ENCODE measurements around the gene CRMP1.

CRMP1 gene

DNA sequence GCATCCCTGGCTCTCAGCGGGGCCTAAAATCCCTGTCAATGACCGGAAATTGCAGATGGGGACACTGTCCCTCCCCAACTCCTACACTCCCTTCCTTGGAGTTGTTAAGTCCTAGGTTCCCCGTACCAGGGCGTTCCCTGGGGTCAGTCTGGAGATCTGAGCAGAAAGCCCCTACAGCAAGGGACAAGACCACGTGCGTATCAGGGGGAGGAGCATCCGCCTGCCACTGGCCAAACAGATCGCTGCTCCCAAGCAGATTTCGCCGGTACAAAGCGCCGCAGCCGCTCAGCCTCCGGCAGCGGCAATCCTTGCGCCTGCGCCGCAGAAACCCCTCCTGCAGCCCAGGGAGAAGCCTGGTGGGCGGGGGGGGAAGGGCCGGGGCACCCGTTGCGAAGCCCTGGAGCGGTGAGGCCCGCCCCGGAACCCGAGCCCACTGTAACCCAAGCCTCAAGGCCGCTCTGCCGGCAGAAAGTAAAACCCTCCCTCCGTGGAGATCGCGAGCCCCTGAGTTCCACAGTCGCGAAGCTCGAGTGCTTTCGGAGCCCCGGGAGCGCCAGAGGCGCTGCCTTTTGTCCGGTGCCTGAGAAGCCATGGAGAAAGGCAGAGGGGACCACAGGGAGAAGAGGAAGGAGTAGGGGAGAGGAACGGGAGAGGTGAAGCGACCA is 2.7 kb downstream of the CRMP1 start:
- TF ChIP-seq, protein P1, sequence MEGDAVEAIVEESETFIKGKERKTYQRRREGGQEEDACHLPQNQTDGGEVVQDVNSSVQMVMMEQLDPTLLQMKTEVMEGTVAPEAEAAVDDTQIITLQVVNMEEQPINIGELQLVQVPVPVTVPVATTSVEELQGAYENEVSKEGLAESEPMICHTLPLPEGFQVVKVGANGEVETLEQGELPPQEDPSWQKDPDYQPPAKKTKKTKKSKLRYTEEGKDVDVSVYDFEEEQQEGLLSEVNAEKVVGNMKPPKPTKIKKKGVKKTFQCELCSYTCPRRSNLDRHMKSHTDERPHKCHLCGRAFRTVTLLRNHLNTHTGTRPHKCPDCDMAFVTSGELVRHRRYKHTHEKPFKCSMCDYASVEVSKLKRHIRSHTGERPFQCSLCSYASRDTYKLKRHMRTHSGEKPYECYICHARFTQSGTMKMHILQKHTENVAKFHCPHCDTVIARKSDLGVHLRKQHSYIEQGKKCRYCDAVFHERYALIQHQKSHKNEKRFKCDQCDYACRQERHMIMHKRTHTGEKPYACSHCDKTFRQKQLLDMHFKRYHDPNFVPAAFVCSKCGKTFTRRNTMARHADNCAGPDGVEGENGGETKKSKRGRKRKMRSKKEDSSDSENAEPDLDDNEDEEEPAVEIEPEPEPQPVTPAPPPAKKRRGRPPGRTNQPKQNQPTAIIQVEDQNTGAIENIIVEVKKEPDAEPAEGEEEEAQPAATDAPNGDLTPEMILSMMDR (IDR thresholded peaks at IDR 0.05), result no peak
- Mint-ChIP-seq H3K36me3 (ENCODE audit: low read depth) (no peaks in the 10 kb centered on the region), H3K4me1 (peaks cover 40% of the 10 kb centered on the region), H3K9me3 (peaks cover 4% of the 10 kb centered on the region), H3K4me3 (peak overlapping the region; percentile 81), H3K27me3 (ENCODE audit: low read depth, poor library complexity) (peaks cover 59% of the 10 kb centered on the region), H3K27ac (no peak overlapping the region)
- DNase-seq, result peak; percentile 83

DNA sequence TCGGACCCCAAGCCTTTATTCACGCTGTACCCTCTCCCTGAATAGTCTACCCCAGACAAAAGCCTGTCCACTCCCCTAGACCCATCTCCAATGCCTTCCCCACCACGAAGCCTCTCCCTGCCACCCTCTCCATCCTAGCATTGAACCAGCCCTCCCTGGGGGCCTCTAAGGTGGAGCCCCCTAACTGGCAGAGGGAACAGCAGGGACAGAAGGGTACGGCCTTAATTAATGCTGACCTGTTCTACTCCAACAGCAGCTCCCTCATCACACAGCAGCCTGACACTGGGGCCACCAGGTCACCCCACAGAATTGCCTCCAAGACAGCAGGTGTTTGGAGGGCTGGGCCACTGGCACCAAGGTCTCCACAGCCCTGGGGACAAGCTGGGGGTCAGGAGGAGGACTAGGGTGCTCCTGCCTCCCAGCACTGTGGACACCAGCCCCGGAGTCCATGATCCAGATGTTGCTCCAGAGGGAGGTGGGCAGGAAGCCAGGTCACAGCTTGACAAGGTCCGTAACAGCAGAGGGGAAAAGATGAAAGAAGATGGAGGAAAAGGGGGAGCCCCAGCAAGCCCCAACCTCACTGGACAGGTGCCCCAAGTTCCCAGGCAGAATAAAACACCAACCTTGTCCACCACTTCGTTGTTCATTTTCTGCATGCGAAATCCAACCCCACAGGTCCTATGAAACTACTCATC is 3.7 kb downstream of the CRMP1 start:
- Mint-ChIP-seq H3K9me3 (peaks cover 4% of the 10 kb centered on the region), H3K4me1 (peaks cover 31% of the 10 kb centered on the region), H3K36me3 (ENCODE audit: low read depth) (no peaks in the 10 kb centered on the region), H3K27me3 (ENCODE audit: low read depth, poor library complexity) (peaks cover 48% of the 10 kb centered on the region), H3K4me3 (peak overlapping the region; percentile 81), H3K27ac (no peak overlapping the region)
- TF ChIP-seq, protein P1 (IDR thresholded peaks at IDR 0.05), result no peak
- no peak for DNase-seq

DNA sequence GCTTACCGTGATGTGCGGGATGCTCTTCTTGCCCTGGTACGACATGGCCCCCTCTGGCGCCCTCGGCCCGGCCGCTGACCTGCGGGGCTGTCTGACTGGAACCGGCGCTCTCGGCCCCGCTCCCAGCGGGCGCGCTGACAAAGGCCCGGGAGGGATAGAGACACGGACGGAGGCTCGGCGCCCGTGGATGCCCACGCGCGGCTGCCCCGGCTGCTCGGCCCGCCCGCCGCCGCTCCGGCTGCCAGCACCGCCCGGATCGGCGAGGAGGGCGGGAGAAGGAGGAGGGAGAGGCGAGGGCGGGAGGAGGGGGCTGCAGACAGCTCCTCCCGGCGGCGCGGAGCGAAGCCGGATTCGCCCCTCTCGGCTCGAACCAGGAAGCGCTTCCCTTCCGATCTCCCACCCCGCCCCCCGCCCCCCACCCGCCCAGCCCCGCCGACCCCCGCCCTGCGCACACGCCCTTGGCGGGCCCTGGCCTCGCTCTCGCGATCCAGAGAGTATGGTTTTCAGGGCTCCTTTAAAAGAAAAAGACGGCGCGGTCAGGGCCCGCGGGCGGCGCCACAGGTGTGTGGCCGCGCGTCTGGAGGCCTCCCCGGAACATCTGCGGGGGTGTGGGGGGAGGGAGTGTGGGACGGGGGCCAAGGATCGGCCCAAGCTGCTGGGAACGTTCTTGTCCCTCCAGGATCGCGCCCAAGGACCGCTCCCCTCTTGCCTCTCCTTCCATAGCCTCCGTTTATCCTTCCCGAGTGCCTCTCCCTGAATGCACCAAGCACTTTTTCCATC is 4.5 kb downstream of the CRMP1 start:
- peaks cover 41% of the 10 kb centered on the region for H3K27me3 Mint-ChIP-seq (ENCODE audit: low read depth, poor library complexity)
- TF ChIP-seq, protein P1 (IDR thresholded peaks at IDR 0.05), result no peak
- H3K9me3 Mint-ChIP-seq, result peaks cover 4% of the 10 kb centered on the region
- H3K36me3 Mint-ChIP-seq (ENCODE audit: low read depth), result no peaks in the 10 kb centered on the region
- peak; percentile 73 for DNase-seq
- H3K27ac Mint-ChIP-seq, result no peak overlapping the region
- H3K4me3 Mint-ChIP-seq, result peak overlapping the region; percentile 81
- peaks cover 24% of the 10 kb centered on the region for H3K4me1 Mint-ChIP-seq

DNA sequence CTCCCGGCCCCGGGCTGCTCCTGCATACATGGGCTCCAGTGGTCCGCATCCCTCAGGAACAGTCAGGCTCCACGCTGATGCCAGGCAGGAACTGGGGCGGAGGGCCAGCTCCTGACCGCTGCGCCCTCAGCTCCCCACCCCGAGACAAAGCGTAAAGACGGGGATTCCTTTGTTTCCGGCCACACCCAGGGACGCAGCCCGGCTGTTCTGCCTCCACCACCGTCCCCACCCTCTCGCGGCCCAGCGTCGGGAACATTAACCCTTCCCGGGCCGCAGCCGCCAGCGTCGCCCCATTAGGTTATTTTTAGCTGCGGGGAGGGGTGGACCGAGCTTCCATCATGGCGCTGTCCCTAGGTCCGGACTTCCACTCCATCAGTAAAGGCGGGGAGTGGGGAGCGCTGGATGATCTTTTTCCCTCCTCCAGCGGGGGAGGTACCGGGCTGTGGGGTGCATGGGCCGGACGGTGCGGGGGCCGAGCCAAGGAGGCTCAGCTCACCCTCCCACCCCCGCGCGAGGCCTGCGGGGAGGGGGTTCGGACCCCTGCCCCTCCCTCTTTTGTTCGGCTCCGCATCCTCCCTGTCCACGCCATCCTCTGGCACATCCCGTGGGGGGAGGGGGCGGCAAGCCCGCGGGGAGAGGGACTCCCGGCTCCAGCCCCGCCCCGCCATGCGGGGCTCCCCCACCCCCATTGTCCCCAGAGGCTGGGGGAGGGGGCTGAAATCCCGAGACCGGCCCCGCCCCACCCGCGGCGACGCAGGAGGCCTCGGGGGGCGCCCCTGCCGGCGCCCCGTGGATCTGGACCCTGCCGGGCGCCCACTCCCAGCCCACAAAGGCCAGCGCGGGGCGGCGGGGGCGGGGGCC is 5.3 kb downstream of the CRMP1 start:
- no peaks in the 10 kb centered on the region for H3K36me3 Mint-ChIP-seq (ENCODE audit: low read depth)
- H3K27me3 Mint-ChIP-seq (ENCODE audit: low read depth, poor library complexity), result peaks cover 37% of the 10 kb centered on the region
- H3K4me1 Mint-ChIP-seq, result peaks cover 20% of the 10 kb centered on the region
- TF ChIP-seq, protein P1 (IDR thresholded peaks at IDR 0.05), result peak; percentile 11
- H3K27ac Mint-ChIP-seq, result no peak overlapping the region
- peaks cover 4% of the 10 kb centered on the region for H3K9me3 Mint-ChIP-seq
- peak overlapping the region; percentile 84 for H3K4me3 Mint-ChIP-seq
- peak; percentile 73 for DNase-seq

DNA sequence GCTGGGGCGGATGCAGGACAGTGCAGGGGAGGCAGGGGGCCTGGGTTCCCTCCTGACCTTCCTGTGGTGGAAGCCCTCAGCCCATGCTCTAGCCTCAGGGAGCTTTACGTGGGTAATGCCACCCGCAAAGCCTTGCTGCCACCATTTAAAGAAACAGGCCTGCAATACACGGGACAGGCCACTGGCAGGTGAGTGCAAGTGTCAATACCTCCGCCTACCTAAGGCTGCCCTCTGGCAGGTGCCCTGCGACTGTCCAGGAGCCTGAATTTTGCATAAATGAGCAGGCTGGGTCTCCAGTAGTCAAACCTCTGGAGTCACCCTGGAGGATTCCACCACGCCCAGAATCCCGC is 5.9 kb downstream of the CRMP1 start:
- TF ChIP-seq, protein P1 (IDR thresholded peaks at IDR 0.05), result no peak
- H3K27ac Mint-ChIP-seq, result no peak overlapping the region
- DNase-seq, result no peak
- H3K9me3 Mint-ChIP-seq, result peaks cover 4% of the 10 kb centered on the region
- peak overlapping the region; percentile 84 for H3K4me3 Mint-ChIP-seq
- peaks cover 20% of the 10 kb centered on the region for H3K4me1 Mint-ChIP-seq
- no peaks in the 10 kb centered on the region for H3K36me3 Mint-ChIP-seq (ENCODE audit: low read depth)
- H3K27me3 Mint-ChIP-seq (ENCODE audit: low read depth, poor library complexity), result peaks cover 34% of the 10 kb centered on the region

Data from nephron progenitor cell (in vitro differentiated cells).